ENCODE measurements around the gene RAB34. TPM values are rescaled to one million over a fixed set of nuclear protein-coding genes. Genes with fewer than 3 reads are reported as not detected.

The RAB34 gene
- total RNA-seq, 1 experiment from 2014 or later, result 161 TPM

DNA sequence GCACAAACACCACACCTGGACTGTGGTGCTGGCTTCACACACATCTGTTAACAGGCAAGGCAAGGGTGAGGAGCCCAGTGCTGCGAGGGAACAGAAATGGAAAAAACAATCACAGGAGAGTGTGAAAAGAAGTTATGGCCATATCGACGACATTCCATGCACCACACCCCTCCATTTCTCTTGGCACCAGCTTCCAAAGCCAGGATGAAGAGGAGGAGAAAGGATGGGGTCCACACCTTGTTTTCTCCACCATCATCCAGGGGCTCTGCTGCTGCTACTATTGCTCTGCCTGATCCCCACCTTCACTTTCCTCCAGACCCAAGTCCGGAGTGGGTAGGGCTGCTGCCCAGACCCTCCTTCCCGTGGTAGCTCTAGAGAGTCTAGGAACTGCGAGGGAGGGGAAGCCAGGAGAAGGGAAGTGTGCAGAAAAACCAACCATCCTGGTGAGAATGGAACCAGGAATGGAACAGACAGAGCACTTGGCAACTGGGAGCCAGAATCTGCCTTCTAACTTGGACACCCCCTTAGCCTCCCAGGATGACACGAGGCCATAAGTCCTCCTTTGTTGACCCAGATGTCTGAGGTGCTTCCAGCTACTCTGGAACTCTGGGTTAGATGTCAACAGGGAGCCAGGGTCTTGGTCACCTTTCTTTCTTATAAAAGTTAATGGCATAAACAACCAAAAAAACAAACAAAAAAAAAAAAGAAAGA lies 4.8 kb downstream of the RAB34 start:
- POLR2A ChIA-PET (ENCODE audit: unreplicated experiment), result interaction anchor here (0.5 kb wide), 1 partner anchor 20 kb away, joined by 3 read pairs; no protein-coding TSS in a partner anchor
- Histone ChIP-seq H3K27me3 (ENCODE audit: insufficient read depth, low read depth) (no peaks in the 10 kb centered on the region), H3K27ac (no peak overlapping the region), H3K4me1 (replicated peaks; ENCODE audit: insufficient read depth) (peaks cover 19% of the 10 kb centered on the region), H3K9me3 (ENCODE audit: insufficient read depth, low read depth) (no peaks in the 10 kb centered on the region), H4K20me1 (ENCODE audit: insufficient read depth) (no peaks in the 10 kb centered on the region), H2AFZ (no peak overlapping the region), H3K36me3 (ENCODE audit: low read depth) (peaks cover 6% of the 10 kb centered on the region), H3F3A (ENCODE audit: insufficient read depth, low read depth) (peaks cover 52% of the 10 kb centered on the region; the same call in 1 of the 2 replicates), H3K79me2 (ENCODE audit: low read depth) (peaks cover 23% of the 10 kb centered on the region), H3K4me2 (no peak overlapping the region), H3K4me3 (no peak overlapping the region), H3K9me2 (ENCODE audit: insufficient read depth) (no peaks in the 10 kb centered on the region)
- CTCF ChIA-PET, result interaction anchor here (0.7 kb wide), 1 partner anchor 8 kb away, joined by 5 read pairs; no protein-coding TSS in a partner anchor
- BruUV-seq (replicated peaks), result no TSS peak
- TF ChIP-seq EZH2 (IDR thresholded peaks at IDR 0.05; ENCODE audit: low read depth), result no peak
- TF ChIP-seq, protein P1, sequence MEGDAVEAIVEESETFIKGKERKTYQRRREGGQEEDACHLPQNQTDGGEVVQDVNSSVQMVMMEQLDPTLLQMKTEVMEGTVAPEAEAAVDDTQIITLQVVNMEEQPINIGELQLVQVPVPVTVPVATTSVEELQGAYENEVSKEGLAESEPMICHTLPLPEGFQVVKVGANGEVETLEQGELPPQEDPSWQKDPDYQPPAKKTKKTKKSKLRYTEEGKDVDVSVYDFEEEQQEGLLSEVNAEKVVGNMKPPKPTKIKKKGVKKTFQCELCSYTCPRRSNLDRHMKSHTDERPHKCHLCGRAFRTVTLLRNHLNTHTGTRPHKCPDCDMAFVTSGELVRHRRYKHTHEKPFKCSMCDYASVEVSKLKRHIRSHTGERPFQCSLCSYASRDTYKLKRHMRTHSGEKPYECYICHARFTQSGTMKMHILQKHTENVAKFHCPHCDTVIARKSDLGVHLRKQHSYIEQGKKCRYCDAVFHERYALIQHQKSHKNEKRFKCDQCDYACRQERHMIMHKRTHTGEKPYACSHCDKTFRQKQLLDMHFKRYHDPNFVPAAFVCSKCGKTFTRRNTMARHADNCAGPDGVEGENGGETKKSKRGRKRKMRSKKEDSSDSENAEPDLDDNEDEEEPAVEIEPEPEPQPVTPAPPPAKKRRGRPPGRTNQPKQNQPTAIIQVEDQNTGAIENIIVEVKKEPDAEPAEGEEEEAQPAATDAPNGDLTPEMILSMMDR (conservative IDR thresholded peaks at IDR 0.05), result no peak
- intact Hi-C loops (cut with micrococcal nuclease; ENCODE audit: unreplicated experiment), result no loop called here
- no peak for DNase-seq

DNA sequence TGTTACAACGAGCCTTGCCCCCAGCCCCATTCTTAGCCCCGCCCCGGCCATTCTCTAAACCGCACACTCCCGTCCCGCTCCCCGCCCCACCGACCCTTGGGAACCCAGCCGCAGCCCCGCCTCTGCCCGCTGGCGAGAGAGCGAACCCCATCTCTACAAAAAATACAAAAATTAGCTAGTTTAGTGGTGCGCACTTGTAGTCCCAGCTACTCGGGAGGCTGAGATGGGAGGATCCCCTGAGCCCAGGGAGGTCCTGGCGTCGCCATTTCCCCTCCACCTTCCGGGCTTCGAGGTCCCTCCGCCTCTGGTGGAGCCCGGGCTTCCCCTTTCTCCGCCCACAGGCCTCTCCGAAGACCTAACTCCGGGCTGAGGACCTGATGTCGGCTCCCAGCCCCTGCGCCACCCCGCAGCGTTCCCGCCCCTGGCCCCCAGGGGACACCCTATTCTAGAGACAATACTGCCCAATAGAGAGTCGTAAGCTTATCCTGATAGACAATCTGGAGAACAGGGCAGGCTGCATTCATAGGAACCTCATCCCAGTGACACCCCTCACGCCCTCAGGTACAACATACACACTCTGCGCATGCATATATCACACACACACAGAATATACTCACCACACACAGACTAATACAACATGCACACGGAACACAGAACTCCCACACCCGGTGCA lies 5.5 kb downstream of the RAB34 start:
- no TSS peak for BruUV-seq (replicated peaks)
- no peak overlapping the region for H3K27ac ChIP-seq
- no peak overlapping the region for H2AFZ ChIP-seq
- H3K79me2 ChIP-seq (ENCODE audit: low read depth), result peaks cover 20% of the 10 kb centered on the region
- no peaks in the 10 kb centered on the region for H3K27me3 ChIP-seq (ENCODE audit: insufficient read depth, low read depth)
- peaks cover 56% of the 10 kb centered on the region; the same call in 1 of the 2 replicates for H3F3A ChIP-seq (ENCODE audit: insufficient read depth, low read depth)
- ChIA-PET CTCF (no interaction called here), POLR2A (ENCODE audit: unreplicated experiment) (interaction anchor here (0.7 kb wide), 1 partner anchor 909 kb away, joined by 3 read pairs; no protein-coding TSS in a partner anchor)
- peaks cover 19% of the 10 kb centered on the region for H3K4me1 ChIP-seq (replicated peaks; ENCODE audit: insufficient read depth)
- no peaks in the 10 kb centered on the region for H3K9me2 ChIP-seq (ENCODE audit: insufficient read depth)
- no peak overlapping the region for H3K4me3 ChIP-seq
- no peak for TF ChIP-seq EZH2 (IDR thresholded peaks at IDR 0.05; ENCODE audit: low read depth)
- TF ChIP-seq, protein P1 (conservative IDR thresholded peaks at IDR 0.05), result no peak
- H4K20me1 ChIP-seq (ENCODE audit: insufficient read depth), result no peaks in the 10 kb centered on the region
- no peaks in the 10 kb centered on the region for H3K9me3 ChIP-seq (ENCODE audit: insufficient read depth, low read depth)
- no peak overlapping the region for H3K4me2 ChIP-seq
- intact Hi-C loops (cut with micrococcal nuclease; ENCODE audit: unreplicated experiment), result no loop called here
- DNase-seq, result no peak
- H3K36me3 ChIP-seq (ENCODE audit: low read depth), result peaks cover 6% of the 10 kb centered on the region

DNA sequence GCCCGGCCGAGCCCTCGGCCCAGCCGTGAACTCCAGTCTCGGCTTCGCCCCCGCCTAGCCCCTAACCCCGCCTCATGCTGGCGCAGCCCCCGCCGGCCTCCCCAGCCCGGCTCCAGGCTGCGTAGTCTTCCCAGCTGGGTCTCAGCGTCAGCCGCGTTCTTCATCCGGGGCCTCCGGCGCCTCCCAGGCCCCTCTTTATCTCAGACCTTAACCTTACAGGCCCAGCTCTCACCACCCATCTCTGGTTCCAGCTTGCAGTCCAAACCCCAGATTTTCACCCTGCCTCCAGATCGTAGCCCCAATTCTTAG lies 6.0 kb downstream of the RAB34 start, which contains the start of gene PROCA1:
TSS of gene PROCA1 (minus strand) at position 166 of the 309 bp plus-strand sequence. CDS start 228 bp downstream, outside the sequence.
- TF ChIP-seq EZH2 (IDR thresholded peaks at IDR 0.05; ENCODE audit: low read depth), result no peak
- TF ChIP-seq, protein P1 (conservative IDR thresholded peaks at IDR 0.05), result no peak
- Histone ChIP-seq H3K27me3 (ENCODE audit: insufficient read depth, low read depth) (no peaks in the 10 kb centered on the region), H3K27ac (peak within 1 kb of the TSS; percentile 17; the same call in 1 of the 2 replicates), H4K20me1 (ENCODE audit: insufficient read depth) (no peaks in the 10 kb centered on the region), H3K4me1 (replicated peaks; ENCODE audit: insufficient read depth) (peaks cover 19% of the 10 kb centered on the region), H3K79me2 (ENCODE audit: low read depth) (peaks cover 15% of the 10 kb centered on the region), H3K36me3 (ENCODE audit: low read depth) (peaks cover 6% of the 10 kb centered on the region), H3K4me2 (peak within 1 kb of the TSS; percentile 97), H3K4me3 (peak within 1 kb of the TSS; percentile 82), H3F3A (ENCODE audit: insufficient read depth, low read depth) (peaks cover 58% of the 10 kb centered on the region; the same call in 1 of the 2 replicates), H3K9me3 (ENCODE audit: insufficient read depth, low read depth) (no peaks in the 10 kb centered on the region), H2AFZ (peak within 1 kb of the TSS; percentile 86), H3K9me2 (ENCODE audit: insufficient read depth) (no peaks in the 10 kb centered on the region)
- no TSS peak for BruUV-seq (replicated peaks)
- intact Hi-C loops (cut with micrococcal nuclease; ENCODE audit: unreplicated experiment), result no loop called here
- CTCF ChIA-PET, result interaction anchor here (0.8 kb wide), 1 partner anchor 126 kb away, joined by 3 read pairs; no protein-coding TSS in a partner anchor
- POLR2A ChIA-PET (ENCODE audit: unreplicated experiment), result interaction anchor here (0.5 to 1.1 kb wide), 8 partner anchors 8 to 910 kb away, joined by 3 to 18 read pairs (median 6); partner anchors contain the start of genes RPL23A and TLCD1
- DNase-seq, result no peak
